Vagina (tissue), 2 donors: ENCODE measurements around the gene GOLM1. TPM values are rescaled to one million over a fixed set of nuclear protein-coding genes. Genes with fewer than 3 reads are reported as not detected.

ENCODE experiments used
- DNase-seq, 2 donors: peaks; one replicate each; pipeline ENCODE4 v3.0.0-alpha.2; 2017; ENCODE audit errors: extremely low spot score in 2 of 2
- H3K27ac ChIP-seq: fragments of 200-600 bp; sonication (generic); one replicate; pipeline ENCODE4 v1.5.1; 2019
- H3K27me3 ChIP-seq: fragments of 200-600 bp; sonication (generic); one replicate; pipeline ENCODE4 v1.5.1; 2019
- H3K36me3 ChIP-seq, 2 donors: fragments of 200-600 bp; sonication (generic); one replicate each; pipeline ENCODE4 v1.5.1; 2017 to 2019
- H3K4me1 ChIP-seq: fragments of 200-600 bp; sonication (generic); one replicate; pipeline ENCODE4 v1.5.1; 2019
- H3K4me3 ChIP-seq, 2 donors: fragments of 200-600 bp; sonication (generic); 1 replicate in 1 of 2; 2 replicates in 1 of 2; pipeline ENCODE4 v1.5.1; 2016 to 2019
- H3K9me3 ChIP-seq: fragments of 200-600 bp; sonication (generic); one replicate; pipeline ENCODE4 v1.5.1; 2019
- POLR2A ChIP-seq, 2 donors: fragments of 450-650 bp; IDR thresholded peaks; one replicate each; pipeline ENCODE4 v1.6.1; 2017; ENCODE audit warnings: antibody characterized with exemption in 2 of 2, mild to moderate bottlenecking in 2 of 2, moderate library complexity in 2 of 2
- POLR2AphosphoS5 ChIP-seq, 2 donors: sonication (generic); formaldehyde crosslinking; IDR thresholded peaks; one replicate each; pipeline ENCODE4 v1.9.0; 2017; ENCODE audit warnings: antibody characterized with exemption in 2 of 2, mild to moderate bottlenecking in 2 of 2, low read depth in 1 of 2; ENCODE audit not compliant: insufficient read depth in 1 of 2
- intact Hi-C: fragments of 100-400 bp; cut with DNase I; formaldehyde crosslinking; loops from one replicate; pipeline ENCODE4 v1.15.1; 2023
- total RNA-seq: library from RNA; depleted of rRNA; stranded (reverse); fragments of >200 nt; gene quantifications from one replicate; pipeline ENCODE4 v1.2.3, GENCODE V29; 2016
- TF ChIP-seq, protein P1 (sequence below), 3 experiments: fragments of 450-650 bp in 2 of 3; fragments of 200-600 bp in 1 of 3; sonication (generic) in 1 of 3; IDR thresholded peaks; one replicate each; pipeline ENCODE4 v1.5.1; 2017 to 2019; ENCODE audit warnings: antibody characterized with exemption in 3 of 3, mild to moderate bottlenecking in 2 of 3, moderate library complexity in 2 of 3

The GOLM1 gene
- total RNA-seq, 1 donor from 2014 or later, result 14.7 TPM

- intact Hi-C loops, result no loop called here
- Histone ChIP-seq H3K36me3 (no peaks in the 10 kb centered on the region), H3K4me1 (no peaks in the 10 kb centered on the region), H3K9me3 (no peaks in the 10 kb centered on the region), H3K27me3 (no peaks in the 10 kb centered on the region), H3K4me3 (no peak overlapping the region), H3K27ac (no peak overlapping the region)
- DNase-seq, result no peak
- TF ChIP-seq POLR2AphosphoS5 (IDR thresholded peaks at IDR 0.05; ENCODE audit: insufficient read depth in 1 of 2, low read depth in 1 of 2) (no peak), POLR2A (IDR thresholded peaks at IDR 0.05) (no peak)
- TF ChIP-seq, protein P1, sequence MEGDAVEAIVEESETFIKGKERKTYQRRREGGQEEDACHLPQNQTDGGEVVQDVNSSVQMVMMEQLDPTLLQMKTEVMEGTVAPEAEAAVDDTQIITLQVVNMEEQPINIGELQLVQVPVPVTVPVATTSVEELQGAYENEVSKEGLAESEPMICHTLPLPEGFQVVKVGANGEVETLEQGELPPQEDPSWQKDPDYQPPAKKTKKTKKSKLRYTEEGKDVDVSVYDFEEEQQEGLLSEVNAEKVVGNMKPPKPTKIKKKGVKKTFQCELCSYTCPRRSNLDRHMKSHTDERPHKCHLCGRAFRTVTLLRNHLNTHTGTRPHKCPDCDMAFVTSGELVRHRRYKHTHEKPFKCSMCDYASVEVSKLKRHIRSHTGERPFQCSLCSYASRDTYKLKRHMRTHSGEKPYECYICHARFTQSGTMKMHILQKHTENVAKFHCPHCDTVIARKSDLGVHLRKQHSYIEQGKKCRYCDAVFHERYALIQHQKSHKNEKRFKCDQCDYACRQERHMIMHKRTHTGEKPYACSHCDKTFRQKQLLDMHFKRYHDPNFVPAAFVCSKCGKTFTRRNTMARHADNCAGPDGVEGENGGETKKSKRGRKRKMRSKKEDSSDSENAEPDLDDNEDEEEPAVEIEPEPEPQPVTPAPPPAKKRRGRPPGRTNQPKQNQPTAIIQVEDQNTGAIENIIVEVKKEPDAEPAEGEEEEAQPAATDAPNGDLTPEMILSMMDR (IDR thresholded peaks at IDR 0.05), result no peak
These were observed 17.1 kb upstream of the GOLM1 start for GRCh38 chr9:86116425-86116824.

DNA sequence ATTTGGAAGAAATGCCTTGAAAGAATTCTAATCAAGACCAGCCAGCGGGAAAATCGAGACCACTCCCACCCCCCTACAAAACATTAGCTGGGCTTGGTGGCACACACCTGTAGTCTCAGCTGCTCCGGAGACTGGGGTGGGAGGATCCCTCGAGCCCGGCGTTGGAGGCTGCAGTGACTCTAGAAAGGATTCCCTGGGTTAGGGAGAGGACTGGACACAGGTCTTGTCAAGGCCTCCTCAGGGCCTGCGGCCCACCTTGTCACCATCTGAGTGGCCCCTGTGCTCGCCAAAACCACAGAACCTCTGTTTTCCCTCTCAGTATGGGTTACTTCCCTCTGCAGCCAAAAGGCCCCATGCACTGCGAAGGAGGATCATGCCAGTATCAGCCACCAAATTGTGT is 16.5 kb upstream of the GOLM1 start:
- Histone ChIP-seq H3K27ac (no peak overlapping the region), H3K4me3 (no peak overlapping the region), H3K36me3 (no peaks in the 10 kb centered on the region), H3K9me3 (no peaks in the 10 kb centered on the region), H3K4me1 (no peaks in the 10 kb centered on the region), H3K27me3 (no peaks in the 10 kb centered on the region)
- intact Hi-C loops, result no loop called here
- no peak for TF ChIP-seq POLR2AphosphoS5 (IDR thresholded peaks at IDR 0.05; ENCODE audit: insufficient read depth in 1 of 2, low read depth in 1 of 2)
- TF ChIP-seq, protein P1 (IDR thresholded peaks at IDR 0.05), result no peak
- TF ChIP-seq POLR2A (IDR thresholded peaks at IDR 0.05), result no peak
- no peak for DNase-seq

DNA sequence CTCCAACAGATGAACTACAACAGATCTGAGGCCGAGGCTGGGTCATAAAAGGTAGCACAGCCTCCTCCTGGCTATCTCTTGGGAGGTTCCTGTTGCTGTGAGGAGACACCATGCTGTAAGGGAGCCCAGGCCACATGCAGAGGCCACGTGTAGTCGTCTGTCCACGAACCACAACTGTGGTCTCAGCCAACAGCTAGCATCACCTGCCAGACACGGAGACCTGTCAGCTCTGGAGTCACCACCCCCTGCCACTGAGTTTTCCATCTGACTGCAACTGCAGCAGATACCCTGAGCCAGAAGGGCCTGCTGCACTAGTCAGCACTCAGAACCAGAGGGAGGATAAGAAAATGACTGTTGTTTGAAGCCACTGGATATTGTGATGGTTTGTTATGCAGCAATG is 12.7 kb upstream of the GOLM1 start:
- DNase-seq, result no peak
- TF ChIP-seq POLR2AphosphoS5 (IDR thresholded peaks at IDR 0.05; ENCODE audit: insufficient read depth in 1 of 2, low read depth in 1 of 2), result no peak
- TF ChIP-seq POLR2A (IDR thresholded peaks at IDR 0.05), result no peak
- TF ChIP-seq, protein P1 (IDR thresholded peaks at IDR 0.05), result no peak
- H3K27me3 ChIP-seq, result no peaks in the 10 kb centered on the region
- no peaks in the 10 kb centered on the region for H3K4me1 ChIP-seq
- intact Hi-C loops, result no loop called here
- no peak overlapping the region for H3K4me3 ChIP-seq
- H3K27ac ChIP-seq, result no peak overlapping the region
- H3K36me3 ChIP-seq, result no peaks in the 10 kb centered on the region
- no peaks in the 10 kb centered on the region for H3K9me3 ChIP-seq

- Histone ChIP-seq H3K4me1 (peaks cover 12% of the 10 kb centered on the region), H3K4me3 (no peak overlapping the region), H3K36me3 (no peaks in the 10 kb centered on the region), H3K27ac (no peak overlapping the region), H3K27me3 (no peaks in the 10 kb centered on the region), H3K9me3 (no peaks in the 10 kb centered on the region)
- TF ChIP-seq POLR2A (IDR thresholded peaks at IDR 0.05) (no peak), POLR2AphosphoS5 (IDR thresholded peaks at IDR 0.05; ENCODE audit: insufficient read depth in 1 of 2, low read depth in 1 of 2) (no peak)
- TF ChIP-seq, protein P1 (IDR thresholded peaks at IDR 0.05), result no peak
- DNase-seq, result peak in 1 of 2 donors; percentile 62
- intact Hi-C loops, result no loop called here
These were observed 3.3 kb upstream of the GOLM1 start for GRCh38 chr9:86102626-86103025.

- Histone ChIP-seq H3K9me3 (no peaks in the 10 kb centered on the region), H3K4me3 (peak overlapping the region; percentile 59 to 88), H3K4me1 (peaks cover 15% of the 10 kb centered on the region), H3K36me3 (no peaks in the 10 kb centered on the region), H3K27ac (peak overlapping the region; percentile 88), H3K27me3 (no peaks in the 10 kb centered on the region)
- intact Hi-C loops, result no loop called here
- TF ChIP-seq POLR2AphosphoS5 (IDR thresholded peaks at IDR 0.05; ENCODE audit: insufficient read depth in 1 of 2, low read depth in 1 of 2) (peak in 1 of 2 donors; percentile 38), POLR2A (IDR thresholded peaks at IDR 0.05) (no peak)
- TF ChIP-seq, protein P1 (IDR thresholded peaks at IDR 0.05), result no peak
- no peak for DNase-seq
These were observed 475 bp upstream of the GOLM1 start for GRCh38 chr9:86099701-86100364.
